CD4-positive, alpha-beta T cell treated with Interleukin-6 for 4 hours (primary cell): ENCODE measurements around the gene LSR.
A peak's percentile ranks its signal among the peaks of the same experiment; 100 is the strongest.

Source experiments
- DNase-seq: peaks from one replicate; pipeline ENCODE4 v3.0.0-alpha.2; 2020; ENCODE audit warnings: mixed read lengths

The LSR gene

DNA sequence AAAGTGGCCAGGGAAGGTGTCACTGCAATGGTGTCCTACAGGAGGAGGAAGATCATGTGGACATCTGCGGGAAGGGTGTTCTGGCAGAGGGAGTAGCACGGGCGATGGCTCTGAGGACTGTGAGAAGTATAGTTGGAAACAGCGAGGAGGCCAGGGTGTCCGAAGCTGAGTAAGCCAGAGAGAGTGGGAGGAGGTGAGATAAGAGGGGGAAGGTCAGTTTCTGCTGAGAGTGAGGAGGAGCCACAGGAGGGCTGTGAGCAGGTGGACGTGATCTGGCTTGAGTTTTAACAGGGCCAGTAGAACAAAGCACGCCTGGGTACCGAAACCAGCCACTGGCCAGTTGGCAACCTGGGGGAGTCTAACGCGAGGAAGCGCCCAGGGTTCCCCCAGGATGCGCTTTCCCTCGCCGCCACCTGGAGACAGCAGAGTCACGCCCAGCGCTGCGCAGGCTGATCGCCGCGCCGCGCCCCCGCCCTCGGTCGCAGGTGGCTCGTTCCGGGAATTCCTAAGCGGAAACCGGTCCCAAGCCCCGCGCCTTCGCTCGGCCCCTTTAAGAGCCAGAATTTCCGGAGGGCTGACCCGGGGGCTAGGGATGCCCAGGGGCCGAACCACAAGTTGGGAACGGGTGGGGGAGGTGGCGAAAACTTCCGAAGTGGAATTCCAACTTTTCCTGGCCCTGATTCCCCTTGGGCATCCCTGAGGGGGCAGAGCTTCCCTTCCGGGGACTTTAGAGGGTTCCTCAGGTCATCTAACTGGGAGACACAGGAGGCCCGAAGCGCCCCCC is 1.1 kb upstream of the LSR start:
- DNase-seq = peak; percentile 70

- no peak for DNase-seq
These were observed 495 bp downstream of the LSR start for GRCh38 chr19:35249146-35249847.

DNA sequence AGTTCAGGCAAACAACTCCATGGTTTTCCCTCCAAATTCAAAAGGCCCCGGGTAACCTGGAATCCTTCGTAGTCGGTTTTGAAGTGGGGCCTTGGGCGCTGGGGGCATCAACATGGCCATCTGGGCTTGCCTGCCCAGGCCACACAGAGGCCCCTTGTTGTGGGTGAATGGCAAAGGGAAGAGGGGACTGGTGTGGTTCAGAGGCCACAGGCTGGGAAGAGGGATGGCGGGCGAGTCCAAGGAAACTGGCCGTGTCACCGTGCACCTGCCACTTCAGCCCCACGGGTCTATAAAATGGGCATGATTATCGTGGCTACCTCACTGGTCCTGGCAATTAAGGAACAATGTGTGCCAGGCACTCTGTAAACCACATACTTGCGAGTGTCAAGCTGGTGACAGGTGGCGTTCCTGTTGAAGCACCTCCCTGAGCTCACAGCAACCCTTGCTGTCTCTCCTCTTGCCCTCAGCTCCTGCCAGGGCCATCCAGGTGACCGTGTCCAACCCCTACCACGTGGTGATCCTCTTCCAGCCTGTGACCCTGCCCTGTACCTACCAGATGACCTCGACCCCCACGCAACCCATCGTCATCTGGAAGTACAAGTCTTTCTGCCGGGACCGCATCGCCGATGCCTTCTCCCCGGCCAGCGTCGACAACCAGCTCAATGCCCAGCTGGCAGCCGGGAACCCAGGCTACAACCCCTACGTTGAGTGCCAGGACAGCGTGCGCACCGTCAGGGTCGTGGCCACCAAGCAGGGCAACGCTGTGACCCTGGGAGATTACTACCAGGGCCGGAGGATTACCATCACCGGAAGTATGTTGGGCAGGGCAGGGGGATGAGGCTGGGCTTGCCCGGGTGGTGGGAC is 1.3 kb downstream of the LSR start:
- DNase-seq = no peak

DNA sequence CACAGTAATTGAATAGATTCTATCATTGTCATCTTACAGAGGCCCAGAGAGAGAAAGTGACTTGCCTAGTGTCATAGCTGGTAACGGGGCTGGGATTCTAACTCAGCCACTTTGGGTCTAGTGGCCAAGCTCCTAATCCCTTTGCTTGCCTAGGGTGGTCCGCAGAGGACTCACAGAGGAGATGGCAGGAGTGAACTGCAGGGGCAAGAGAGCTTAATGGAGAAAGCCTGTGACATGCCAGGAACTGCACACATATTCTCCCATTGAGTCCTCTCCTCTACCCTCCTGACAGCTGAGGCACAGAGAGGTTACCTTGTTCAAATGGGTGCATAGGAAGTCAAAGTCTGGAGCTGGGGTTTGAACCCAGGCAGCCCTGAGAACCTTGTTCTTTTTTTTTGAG is 2.7 kb downstream of the LSR start:
- no peak for DNase-seq

- DNase-seq = no peak
These were observed 4.8 kb downstream of the LSR start for GRCh38 chr19:35253316-35254286.

DNA sequence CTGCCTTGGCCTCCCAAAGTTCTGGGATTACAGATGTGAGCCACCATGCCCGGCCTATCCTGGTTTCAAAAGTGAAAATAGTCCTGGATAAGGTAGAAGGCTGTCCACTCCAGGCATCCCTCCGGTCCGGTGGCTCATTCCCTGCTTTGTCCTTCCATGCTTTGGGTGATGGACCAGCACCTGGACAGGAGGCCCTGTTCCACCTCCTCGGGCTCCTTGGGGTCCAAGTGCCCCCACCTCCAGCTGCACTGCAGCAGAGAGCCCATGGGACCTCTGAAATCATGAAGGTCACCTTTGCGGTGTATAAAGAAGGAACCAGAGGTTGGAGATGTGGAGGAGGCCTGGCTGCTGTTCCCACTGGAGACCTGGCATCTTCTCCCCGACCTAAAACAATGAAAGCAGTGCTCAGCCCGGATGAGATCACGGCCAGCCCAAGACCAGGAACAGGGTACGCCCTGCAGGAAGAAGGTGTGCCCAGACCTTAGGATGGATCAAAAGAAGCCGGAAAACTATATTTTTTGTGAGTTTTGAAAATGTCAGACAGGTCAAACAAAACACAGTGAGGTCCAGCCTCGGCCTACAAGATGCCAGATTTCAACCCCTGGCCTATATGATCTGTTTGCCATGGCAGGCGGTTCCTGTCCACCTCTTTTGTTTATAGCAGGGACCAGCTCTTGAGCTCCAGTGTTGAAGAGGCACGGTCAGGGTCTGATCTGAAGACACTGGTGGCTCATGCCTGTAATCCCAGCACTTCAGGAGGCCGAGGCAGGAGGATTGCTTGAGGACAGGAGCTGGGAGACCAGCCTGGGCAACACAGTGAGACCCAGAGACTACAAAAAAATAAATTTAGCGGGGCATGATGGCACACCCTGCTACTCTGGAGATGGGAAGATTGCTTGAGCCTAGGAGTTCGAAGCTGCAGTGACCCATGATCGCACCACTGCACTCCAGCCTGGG is 5.8 kb downstream of the LSR start:
- no peak for DNase-seq

DNA sequence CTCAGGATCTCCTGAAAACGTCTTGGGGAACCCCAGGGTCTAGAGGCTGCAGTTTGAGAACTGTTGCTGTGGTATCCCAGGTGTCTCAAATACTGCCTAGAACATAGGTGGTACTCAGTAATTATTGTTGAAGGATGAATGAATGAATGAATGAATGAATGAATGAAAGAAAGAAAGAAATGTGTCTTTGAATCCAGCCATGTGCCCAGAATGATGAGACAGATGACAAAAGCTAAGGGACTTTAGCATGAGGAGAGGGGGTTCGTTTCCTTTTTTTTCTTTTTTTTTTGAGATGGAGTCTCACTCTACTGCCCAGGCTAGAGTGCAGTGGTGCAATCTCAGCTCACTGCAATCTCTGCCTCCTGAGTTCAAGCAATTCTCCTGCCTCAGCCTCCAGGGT is 7.8 kb downstream of the LSR start:
- DNase-seq = no peak

- no peak for DNase-seq
These were observed 8.3 kb downstream of the LSR start for GRCh38 chr19:35257113-35257461.

DNA sequence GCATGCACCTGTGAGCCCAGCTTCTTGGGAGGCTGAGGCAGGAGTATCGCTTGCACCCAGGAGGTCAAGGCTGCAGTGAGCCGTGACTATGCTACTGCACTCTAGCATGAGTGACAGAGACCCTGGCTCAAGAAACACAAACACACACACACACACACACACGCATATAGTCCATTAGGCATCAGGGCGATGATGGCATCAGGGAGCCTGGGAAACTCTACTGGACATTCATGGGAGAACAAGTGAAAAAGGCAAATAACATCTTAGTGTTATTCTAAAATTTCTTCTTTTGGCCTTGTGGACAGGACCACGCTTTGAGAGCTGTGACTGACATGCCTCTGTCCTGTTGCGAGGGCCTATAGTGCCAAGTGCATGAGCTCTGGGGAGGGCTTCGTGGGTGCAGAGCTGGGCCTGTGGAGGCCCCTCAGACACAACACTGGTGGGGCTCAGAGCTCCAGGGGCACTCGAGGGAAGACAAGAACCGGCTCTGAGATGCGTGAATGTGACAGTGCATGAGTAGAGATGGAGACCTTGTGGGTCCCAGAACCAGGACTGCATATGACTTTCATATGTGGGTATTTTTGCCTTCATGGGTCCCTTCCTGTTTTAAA is 12.0 kb downstream of the LSR start:
- no peak for DNase-seq

DNA sequence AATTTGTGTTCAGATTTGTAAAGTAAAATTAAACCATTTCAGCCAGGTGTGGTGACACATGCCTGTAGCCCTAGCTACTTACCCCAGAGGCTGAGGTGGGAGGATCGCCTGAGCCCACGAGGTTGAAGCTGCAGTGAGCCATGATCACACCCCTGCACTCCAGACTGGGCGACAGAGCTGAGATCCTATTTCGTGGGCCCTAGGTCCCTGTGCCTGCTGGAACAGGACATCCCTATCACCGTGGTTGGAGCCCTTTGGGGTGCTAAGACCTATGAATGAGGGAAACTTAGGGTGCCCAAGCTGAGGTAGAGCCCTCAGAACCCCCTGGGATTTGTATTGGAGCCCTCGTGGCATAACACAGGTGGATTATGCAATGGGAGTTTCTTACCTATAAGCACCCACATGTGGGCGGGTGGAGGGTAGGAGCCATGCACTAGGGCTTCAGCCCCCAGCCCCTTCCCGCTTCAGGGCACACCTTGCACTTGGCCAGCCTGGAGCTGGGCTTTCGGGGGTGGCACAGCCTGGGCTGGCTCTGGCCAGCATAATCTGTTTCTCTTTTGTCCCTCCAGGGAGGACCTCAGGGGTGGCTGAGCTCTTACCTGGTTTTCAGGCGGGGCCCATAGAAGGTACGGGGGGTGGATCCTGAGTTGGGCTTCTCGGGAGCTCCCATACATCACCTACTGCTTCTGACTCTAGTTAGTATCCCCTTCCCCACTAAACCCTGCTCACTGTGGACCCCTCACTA is 12.7 kb downstream of the LSR start:
- no peak for DNase-seq

DNA sequence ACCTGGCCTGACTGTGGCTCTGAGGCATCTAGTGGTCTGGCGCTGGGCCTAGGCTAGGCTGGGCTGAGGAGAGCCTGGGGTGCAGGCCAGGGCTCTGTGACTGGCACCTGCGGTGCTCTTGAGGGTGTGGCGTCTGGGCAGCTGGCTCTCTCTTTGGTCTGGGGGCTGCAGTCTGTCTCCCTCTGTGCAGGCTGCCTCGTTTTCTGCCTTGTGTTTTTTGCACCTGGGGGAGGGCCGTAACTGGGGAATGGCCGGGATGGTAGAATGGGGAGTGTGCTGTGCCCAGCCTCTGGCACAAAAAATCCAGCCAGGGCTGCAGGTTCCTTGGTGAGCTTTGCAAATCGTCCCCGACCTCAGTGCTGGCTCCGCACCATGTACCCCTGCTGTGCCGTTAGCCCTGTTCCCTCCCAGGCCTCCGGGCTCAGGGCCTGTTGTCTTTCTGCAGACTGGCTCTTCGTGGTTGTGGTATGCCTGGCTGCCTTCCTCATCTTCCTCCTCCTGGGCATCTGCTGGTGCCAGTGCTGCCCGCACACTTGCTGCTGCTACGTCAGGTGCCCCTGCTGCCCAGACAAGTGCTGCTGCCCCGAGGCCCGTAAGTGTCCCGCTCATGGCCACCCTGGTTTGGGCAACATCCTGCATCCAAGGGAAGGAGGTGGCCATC is 13.4 kb downstream of the LSR start:
- no peak for DNase-seq

DNA sequence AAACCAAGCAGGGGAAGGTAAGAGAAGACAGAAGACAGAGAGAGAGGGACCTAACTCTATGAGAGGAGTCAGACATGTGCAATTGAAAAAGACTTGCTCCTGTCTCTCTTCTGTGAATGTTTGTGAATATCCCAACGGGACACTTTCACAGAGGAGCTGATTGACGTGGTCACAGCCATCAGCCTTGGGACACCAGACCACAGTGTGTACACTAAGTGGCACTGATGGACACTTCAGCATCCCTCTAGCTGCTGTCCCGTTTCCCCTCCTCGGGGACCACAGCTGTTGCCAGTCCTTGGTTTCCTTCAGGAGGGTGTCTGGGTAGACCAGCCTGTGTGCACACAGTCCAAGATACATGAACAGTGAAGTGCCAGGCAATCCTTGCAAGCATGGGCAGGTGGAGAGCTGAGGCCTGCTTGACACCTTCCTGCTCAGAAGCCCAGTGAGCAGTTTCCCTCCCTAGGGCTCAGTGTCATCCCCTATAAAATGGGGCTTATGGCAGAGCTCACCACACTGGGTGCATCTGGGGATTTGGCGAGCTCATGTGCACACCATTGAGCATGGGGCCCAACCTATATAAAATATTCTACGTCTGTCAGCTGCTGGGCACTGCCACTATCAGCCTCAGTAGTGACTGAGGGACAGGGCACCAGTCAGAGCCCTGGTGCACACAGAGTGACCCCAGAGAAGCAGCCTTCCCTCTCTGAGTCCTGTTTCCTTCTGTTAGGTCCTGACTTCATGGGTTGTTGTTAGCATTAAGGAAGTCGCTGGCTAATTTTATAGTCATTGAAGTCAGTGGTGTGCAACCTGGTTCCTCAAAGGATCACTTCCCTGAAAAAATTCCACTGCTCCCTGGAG is 15.7 kb downstream of the LSR start:
- DNase-seq = no peak

DNA sequence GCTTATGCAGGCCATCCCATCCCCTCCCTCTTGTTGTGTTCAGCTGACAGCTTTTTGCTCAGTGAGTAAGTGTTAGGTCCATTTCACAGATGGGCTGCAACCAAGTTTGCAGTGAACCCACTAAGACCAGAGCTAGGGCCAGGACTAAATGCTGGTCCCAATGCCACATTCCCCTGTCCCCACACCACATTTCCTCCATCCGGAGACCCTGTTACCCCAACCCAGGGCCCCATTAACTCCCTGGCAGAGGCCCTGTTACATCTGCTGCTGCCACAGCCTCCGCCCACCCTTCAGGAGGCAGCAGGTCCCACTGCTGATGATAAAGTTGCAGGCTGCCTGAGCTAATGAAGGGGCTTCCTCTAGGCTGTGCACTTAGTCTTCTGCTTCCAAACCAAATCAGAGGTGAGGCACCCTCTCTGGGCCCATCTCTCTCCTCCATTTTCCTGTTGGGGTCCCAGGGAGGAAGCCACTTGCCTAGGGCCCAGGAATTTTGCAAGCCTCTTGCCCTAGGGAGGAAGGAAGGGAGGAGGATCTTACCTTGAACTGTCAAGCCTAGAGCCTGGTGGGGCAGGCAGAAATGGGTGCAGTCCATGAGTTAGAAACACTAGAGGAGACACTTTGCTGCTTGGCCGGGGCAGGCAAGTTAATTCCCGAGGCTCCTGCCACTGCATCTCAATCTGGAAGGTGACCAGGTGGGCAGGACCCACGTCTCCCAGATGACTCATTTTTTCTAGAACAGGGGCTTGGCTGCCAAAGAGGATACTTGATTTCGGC is 16.5 kb downstream of the LSR start:
- no peak for DNase-seq

- DNase-seq = no peak
These were observed 17.2 kb downstream of the LSR start for GRCh38 chr19:35265900-35266519.

- DNase-seq = no peak
These were observed 17.9 kb downstream of the LSR start for GRCh38 chr19:35266520-35267352.

DNA sequence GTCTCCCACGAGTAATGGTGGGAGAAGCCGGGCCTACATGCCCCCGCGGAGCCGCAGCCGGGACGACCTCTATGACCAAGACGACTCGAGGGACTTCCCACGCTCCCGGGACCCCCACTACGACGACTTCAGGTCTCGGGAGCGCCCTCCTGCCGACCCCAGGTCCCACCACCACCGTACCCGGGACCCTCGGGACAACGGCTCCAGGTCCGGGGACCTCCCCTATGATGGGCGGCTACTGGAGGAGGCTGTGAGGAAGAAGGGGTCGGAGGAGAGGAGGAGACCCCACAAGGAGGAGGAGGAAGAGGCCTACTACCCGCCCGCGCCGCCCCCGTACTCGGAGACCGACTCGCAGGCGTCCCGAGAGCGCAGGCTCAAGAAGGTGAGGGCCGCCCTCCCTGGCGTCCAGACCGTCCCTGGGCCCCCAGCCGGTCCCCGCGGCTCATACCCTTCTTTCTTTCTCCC is 18.6 kb downstream of the LSR start:
- peak; percentile 55 for DNase-seq
